Caco-2 (cell line): Measurements from ENCODE around the gene RERE. TPM values are rescaled to one million over a fixed set of nuclear protein-coding genes. Genes with fewer than 3 reads are reported as not detected.

Experiments
- BruUV-seq: library from RNA; stranded (reverse); fragments of 400-500 nt; replicated peaks from 2 replicates; lab custom pipeline; 2021; lab: Mats Ljungman, UMichigan
- CTCF ChIA-PET: fragments of 300-600 bp; sonication (Branson Sonifier 250); formaldehyde crosslinking; loops from one replicate; lab custom pipeline; 2022; ENCODE audit warnings: antibody characterized with exemption; lab: Charles Lee
- POLR2A ChIA-PET: fragments of 300-600 bp; sonication (Branson Sonifier 250); formaldehyde crosslinking; loops from one replicate; lab custom pipeline; 2022; ENCODE audit warnings: antibody characterized with exemption; lab: Charles Lee
- DNase-seq, 2 experiments: peaks; one replicate each; pipeline versions ENCODE4 v3.0.0 to v3.0.0-alpha.2; 2020 to 2022
- H3K27me3 ChIP-seq: replicated peaks from 2 replicates; pipeline ENCODE4 v1.6.0; 2011; ENCODE audit warnings: low read length; ENCODE audit not compliant: control insufficient read depth, insufficient read depth
- H3K36me3 ChIP-seq: 2 replicates; pipeline ENCODE4 v1.5.1; 2011; ENCODE audit warnings: low read length; ENCODE audit not compliant: control insufficient read depth, insufficient read depth
- H3K4me1 ChIP-seq: fragments of 250-450 bp; sonication (Bioruptor Pico); 2 replicates; pipeline ENCODE4 v1.5.1; 2020; ENCODE audit warnings: mild to moderate bottlenecking
- H3K4me3 ChIP-seq: 2 replicates; pipeline ENCODE4 v1.5.1; 2011; ENCODE audit warnings: low read depth, mild to moderate bottlenecking, control low read depth, low read length
- H3K9me3 ChIP-seq: fragments of 250-450 bp; sonication (Bioruptor Pico); 2 replicates; pipeline ENCODE4 v1.5.1; 2020; ENCODE audit warnings: mild to moderate bottlenecking, moderate library complexity
- H3K27ac Mint-ChIP-seq: one replicate; pipeline ENCODE4 v1.8.0; 2022; ENCODE audit warnings: mixed read lengths; ENCODE audit not compliant: unreplicated experiment
- H3K27me3 Mint-ChIP-seq: one replicate; pipeline ENCODE4 v1.8.0; 2022; ENCODE audit warnings: mixed read lengths; ENCODE audit not compliant: insufficient read depth, unreplicated experiment
- H3K36me3 Mint-ChIP-seq: one replicate; pipeline ENCODE4 v1.8.0; 2022; ENCODE audit warnings: mild to moderate bottlenecking, mixed read lengths; ENCODE audit not compliant: insufficient read depth, unreplicated experiment
- H3K4me1 Mint-ChIP-seq: one replicate; pipeline ENCODE4 v1.8.0; 2022; ENCODE audit warnings: low read depth, mixed read lengths; ENCODE audit not compliant: unreplicated experiment
- H3K4me3 Mint-ChIP-seq: one replicate; pipeline ENCODE4 v1.8.0; 2022; ENCODE audit warnings: mild to moderate bottlenecking, moderate library complexity, mixed read lengths; ENCODE audit not compliant: unreplicated experiment
- H3K9me3 Mint-ChIP-seq: one replicate; pipeline ENCODE4 v1.8.0; 2022; ENCODE audit warnings: mixed read lengths; ENCODE audit not compliant: unreplicated experiment
- intact Hi-C: fragments of 100-400 bp; cut with micrococcal nuclease; formaldehyde crosslinking; loops from one replicate; pipeline ENCODE4 v1.10.0; 2022; ENCODE audit not compliant: unreplicated experiment
- total RNA-seq: library from RNA; stranded (reverse); gene quantifications from 2 replicates; pipeline ENCODE4 v1.2.3, GENCODE V29; 2022
- TF ChIP-seq, protein P1 (sequence below), 2 experiments: fragments of 200-600 bp in 1 of 2; IDR thresholded peaks; 1 replicate in 1 of 2; 2 replicates in 1 of 2; pipeline versions ENCODE4 v1.5.1 to v1.8.0; 2011 to 2022; ENCODE audit warnings: antibody characterized with exemption in 1 of 2, control low read depth in 1 of 2, inconsistent platforms in 1 of 2, low read depth in 1 of 2, low read length in 1 of 2, mild to moderate bottlenecking in 1 of 2, moderate library complexity in 1 of 2; ENCODE audit not compliant: insufficient read depth in 1 of 2, severe bottlenecking in 1 of 2, unreplicated experiment in 1 of 2

Gene RERE
- total RNA-seq, 1 experiment from 2014 or later = 85.2 TPM

DNA sequence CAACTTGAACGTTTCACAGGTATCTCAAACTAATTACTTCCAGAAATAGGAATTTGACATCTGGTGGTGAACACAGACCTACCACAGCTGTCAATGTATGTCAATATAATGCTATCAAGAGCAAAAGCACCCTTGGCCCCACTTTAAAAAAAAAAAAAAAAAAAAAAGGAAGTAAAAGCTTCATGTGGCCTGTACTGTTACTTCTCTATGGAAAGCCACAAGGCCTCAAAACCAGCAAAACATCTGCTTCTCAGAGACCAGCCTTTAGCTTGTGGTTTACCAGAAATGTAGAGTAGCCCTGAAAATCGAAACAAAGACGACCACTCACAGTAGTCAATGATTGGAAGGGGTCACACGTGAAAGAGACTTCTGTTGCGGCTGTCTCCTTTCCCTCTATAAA lies 389.9 kb downstream of the RERE start:
- H3K36me3 ChIP-seq = no peaks in the 10 kb centered on the region
- DNase-seq = no peak
- no peaks in the 10 kb centered on the region for H3K9me3 Mint-ChIP-seq
- peaks cover 16% of the 10 kb centered on the region for H3K4me1 ChIP-seq
- H3K36me3 Mint-ChIP-seq = peaks cover 39% of the 10 kb centered on the region
- no peaks in the 10 kb centered on the region for H3K9me3 ChIP-seq
- POLR2A ChIA-PET = interaction anchor here (0.7 kb wide), 1 partner anchor 42 kb away, joined by 3 read pairs; no protein-coding TSS in a partner anchor
- H3K27ac Mint-ChIP-seq = no peak overlapping the region
- TF ChIP-seq, protein P1, sequence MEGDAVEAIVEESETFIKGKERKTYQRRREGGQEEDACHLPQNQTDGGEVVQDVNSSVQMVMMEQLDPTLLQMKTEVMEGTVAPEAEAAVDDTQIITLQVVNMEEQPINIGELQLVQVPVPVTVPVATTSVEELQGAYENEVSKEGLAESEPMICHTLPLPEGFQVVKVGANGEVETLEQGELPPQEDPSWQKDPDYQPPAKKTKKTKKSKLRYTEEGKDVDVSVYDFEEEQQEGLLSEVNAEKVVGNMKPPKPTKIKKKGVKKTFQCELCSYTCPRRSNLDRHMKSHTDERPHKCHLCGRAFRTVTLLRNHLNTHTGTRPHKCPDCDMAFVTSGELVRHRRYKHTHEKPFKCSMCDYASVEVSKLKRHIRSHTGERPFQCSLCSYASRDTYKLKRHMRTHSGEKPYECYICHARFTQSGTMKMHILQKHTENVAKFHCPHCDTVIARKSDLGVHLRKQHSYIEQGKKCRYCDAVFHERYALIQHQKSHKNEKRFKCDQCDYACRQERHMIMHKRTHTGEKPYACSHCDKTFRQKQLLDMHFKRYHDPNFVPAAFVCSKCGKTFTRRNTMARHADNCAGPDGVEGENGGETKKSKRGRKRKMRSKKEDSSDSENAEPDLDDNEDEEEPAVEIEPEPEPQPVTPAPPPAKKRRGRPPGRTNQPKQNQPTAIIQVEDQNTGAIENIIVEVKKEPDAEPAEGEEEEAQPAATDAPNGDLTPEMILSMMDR (IDR thresholded peaks at IDR 0.05; ENCODE audit: insufficient read depth in 1 of 2, low read depth in 1 of 2, low read length in 1 of 2, severe bottlenecking in 1 of 2, unreplicated experiment in 1 of 2) = no peak
- no TSS peak for BruUV-seq
- no peak overlapping the region for H3K4me3 ChIP-seq
- CTCF ChIA-PET = interaction anchor here (0.6 kb wide), 1 partner anchor 147 kb away, joined by 3 read pairs; no protein-coding TSS in a partner anchor
- no peak overlapping the region for H3K4me3 Mint-ChIP-seq
- intact Hi-C loops = no loop called here
- H3K4me1 Mint-ChIP-seq = peaks cover 30% of the 10 kb centered on the region
- H3K27me3 Mint-ChIP-seq = no peaks in the 10 kb centered on the region
- H3K27me3 ChIP-seq = no peaks in the 10 kb centered on the region

DNA sequence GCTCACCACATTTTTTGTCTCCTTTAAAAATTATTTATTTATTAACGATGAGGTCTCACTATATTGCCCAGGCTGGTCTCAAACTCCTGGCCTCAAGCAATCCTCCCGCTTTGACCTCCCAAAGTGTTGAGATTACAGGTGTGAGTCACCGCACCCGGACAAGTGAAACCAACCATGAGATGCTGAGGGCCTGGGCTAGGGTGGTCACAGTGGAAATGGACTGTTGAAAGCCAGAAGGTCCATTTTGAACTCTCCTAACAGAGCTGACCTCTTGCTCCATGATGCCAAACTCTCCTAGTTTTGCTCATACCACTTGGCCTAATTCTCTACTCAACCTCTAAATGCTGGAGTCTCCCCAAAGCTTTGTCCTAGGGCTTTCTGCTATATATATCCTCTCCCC lies 390.4 kb downstream of the RERE start:
- Mint-ChIP-seq H3K36me3 (peaks cover 39% of the 10 kb centered on the region), H3K27me3 (no peaks in the 10 kb centered on the region), H3K9me3 (no peaks in the 10 kb centered on the region), H3K4me3 (no peak overlapping the region), H3K27ac (peak overlapping the region; percentile 55), H3K4me1 (peaks cover 30% of the 10 kb centered on the region)
- Histone ChIP-seq H3K4me3 (no peak overlapping the region), H3K9me3 (no peaks in the 10 kb centered on the region), H3K27me3 (no peaks in the 10 kb centered on the region), H3K4me1 (peaks cover 19% of the 10 kb centered on the region), H3K36me3 (no peaks in the 10 kb centered on the region)
- ChIA-PET CTCF (no interaction called here), POLR2A (no interaction called here)
- BruUV-seq = no TSS peak
- DNase-seq = no peak
- TF ChIP-seq, protein P1 (IDR thresholded peaks at IDR 0.05; ENCODE audit: insufficient read depth in 1 of 2, low read depth in 1 of 2, low read length in 1 of 2, severe bottlenecking in 1 of 2, unreplicated experiment in 1 of 2) = no peak
- intact Hi-C loops = no loop called here

DNA sequence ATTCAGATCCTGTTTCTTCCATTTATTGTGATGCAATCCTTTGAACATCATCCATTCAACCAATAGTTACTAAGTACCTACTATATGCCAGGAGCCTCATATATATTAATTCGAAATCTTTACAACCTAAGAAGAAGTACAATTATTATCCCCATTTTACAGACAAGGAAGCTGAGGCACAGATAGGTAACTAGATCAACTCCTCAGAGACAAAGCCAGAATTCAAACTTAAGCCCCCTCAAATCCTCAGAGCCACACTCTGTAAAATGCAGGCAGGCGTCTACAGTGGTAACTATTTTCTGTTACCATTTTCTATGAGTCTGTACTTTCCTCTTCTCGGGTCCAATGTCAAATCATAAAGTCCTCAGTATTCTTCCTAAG lies 391.7 kb downstream of the RERE start:
- Mint-ChIP-seq H3K27ac (peak overlapping the region; percentile 74), H3K27me3 (no peaks in the 10 kb centered on the region), H3K9me3 (no peaks in the 10 kb centered on the region), H3K36me3 (peaks cover 35% of the 10 kb centered on the region), H3K4me3 (no peak overlapping the region), H3K4me1 (peaks cover 30% of the 10 kb centered on the region)
- no peaks in the 10 kb centered on the region for H3K9me3 ChIP-seq
- H3K36me3 ChIP-seq = no peaks in the 10 kb centered on the region
- BruUV-seq = no TSS peak
- peaks cover 32% of the 10 kb centered on the region for H3K4me1 ChIP-seq
- no peak for DNase-seq
- ChIA-PET CTCF (no interaction called here), POLR2A (no interaction called here)
- no peaks in the 10 kb centered on the region for H3K27me3 ChIP-seq
- intact Hi-C loops = no loop called here
- H3K4me3 ChIP-seq = no peak overlapping the region
- TF ChIP-seq, protein P1 (IDR thresholded peaks at IDR 0.05; ENCODE audit: insufficient read depth in 1 of 2, low read depth in 1 of 2, low read length in 1 of 2, severe bottlenecking in 1 of 2, unreplicated experiment in 1 of 2) = no peak
